Caco-2 (cell line): Measurements from ENCODE around the gene CUL3. TPM values are rescaled to one million over a fixed set of nuclear protein-coding genes. Genes with fewer than 3 reads are reported as not detected.

Experiments used
- BruUV-seq: library from RNA; stranded (reverse); fragments of 400-500 nt; replicated peaks from 2 replicates; lab custom pipeline; 2021; lab: Mats Ljungman, UMichigan
- CTCF ChIA-PET: fragments of 300-600 bp; sonication (Branson Sonifier 250); formaldehyde crosslinking; loops from one replicate; lab custom pipeline; 2022; ENCODE audit warnings: antibody characterized with exemption; lab: Charles Lee
- POLR2A ChIA-PET: fragments of 300-600 bp; sonication (Branson Sonifier 250); formaldehyde crosslinking; loops from one replicate; lab custom pipeline; 2022; ENCODE audit warnings: antibody characterized with exemption; lab: Charles Lee
- DNase-seq, 2 experiments: peaks; one replicate each; pipeline versions ENCODE4 v3.0.0 to v3.0.0-alpha.2; 2020 to 2022
- H3K27me3 ChIP-seq: replicated peaks from 2 replicates; pipeline ENCODE4 v1.6.0; 2011; ENCODE audit warnings: low read length; ENCODE audit not compliant: control insufficient read depth, insufficient read depth
- H3K36me3 ChIP-seq: 2 replicates; pipeline ENCODE4 v1.5.1; 2011; ENCODE audit warnings: low read length; ENCODE audit not compliant: control insufficient read depth, insufficient read depth
- H3K4me1 ChIP-seq: fragments of 250-450 bp; sonication (Bioruptor Pico); 2 replicates; pipeline ENCODE4 v1.5.1; 2020; ENCODE audit warnings: mild to moderate bottlenecking
- H3K4me3 ChIP-seq: 2 replicates; pipeline ENCODE4 v1.5.1; 2011; ENCODE audit warnings: low read depth, mild to moderate bottlenecking, control low read depth, low read length
- H3K9me3 ChIP-seq: fragments of 250-450 bp; sonication (Bioruptor Pico); 2 replicates; pipeline ENCODE4 v1.5.1; 2020; ENCODE audit warnings: mild to moderate bottlenecking, moderate library complexity
- H3K27ac Mint-ChIP-seq: one replicate; pipeline ENCODE4 v1.8.0; 2022; ENCODE audit warnings: mixed read lengths; ENCODE audit not compliant: unreplicated experiment
- H3K27me3 Mint-ChIP-seq: one replicate; pipeline ENCODE4 v1.8.0; 2022; ENCODE audit warnings: mixed read lengths; ENCODE audit not compliant: insufficient read depth, unreplicated experiment
- H3K36me3 Mint-ChIP-seq: one replicate; pipeline ENCODE4 v1.8.0; 2022; ENCODE audit warnings: mild to moderate bottlenecking, mixed read lengths; ENCODE audit not compliant: insufficient read depth, unreplicated experiment
- H3K4me1 Mint-ChIP-seq: one replicate; pipeline ENCODE4 v1.8.0; 2022; ENCODE audit warnings: low read depth, mixed read lengths; ENCODE audit not compliant: unreplicated experiment
- H3K4me3 Mint-ChIP-seq: one replicate; pipeline ENCODE4 v1.8.0; 2022; ENCODE audit warnings: mild to moderate bottlenecking, moderate library complexity, mixed read lengths; ENCODE audit not compliant: unreplicated experiment
- H3K9me3 Mint-ChIP-seq: one replicate; pipeline ENCODE4 v1.8.0; 2022; ENCODE audit warnings: mixed read lengths; ENCODE audit not compliant: unreplicated experiment
- intact Hi-C: fragments of 100-400 bp; cut with micrococcal nuclease; formaldehyde crosslinking; loops from one replicate; pipeline ENCODE4 v1.10.0; 2022; ENCODE audit not compliant: unreplicated experiment
- total RNA-seq: library from RNA; stranded (reverse); gene quantifications from 2 replicates; pipeline ENCODE4 v1.2.3, GENCODE V29; 2022
- TF ChIP-seq, protein P1 (sequence below), 2 experiments: fragments of 200-600 bp in 1 of 2; IDR thresholded peaks; 1 replicate in 1 of 2; 2 replicates in 1 of 2; pipeline versions ENCODE4 v1.5.1 to v1.8.0; 2011 to 2022; ENCODE audit warnings: antibody characterized with exemption in 1 of 2, control low read depth in 1 of 2, inconsistent platforms in 1 of 2, low read depth in 1 of 2, low read length in 1 of 2, mild to moderate bottlenecking in 1 of 2, moderate library complexity in 1 of 2; ENCODE audit not compliant: insufficient read depth in 1 of 2, severe bottlenecking in 1 of 2, unreplicated experiment in 1 of 2

The CUL3 gene
- total RNA-seq, 1 experiment from 2014 or later: 66.3 TPM

DNA sequence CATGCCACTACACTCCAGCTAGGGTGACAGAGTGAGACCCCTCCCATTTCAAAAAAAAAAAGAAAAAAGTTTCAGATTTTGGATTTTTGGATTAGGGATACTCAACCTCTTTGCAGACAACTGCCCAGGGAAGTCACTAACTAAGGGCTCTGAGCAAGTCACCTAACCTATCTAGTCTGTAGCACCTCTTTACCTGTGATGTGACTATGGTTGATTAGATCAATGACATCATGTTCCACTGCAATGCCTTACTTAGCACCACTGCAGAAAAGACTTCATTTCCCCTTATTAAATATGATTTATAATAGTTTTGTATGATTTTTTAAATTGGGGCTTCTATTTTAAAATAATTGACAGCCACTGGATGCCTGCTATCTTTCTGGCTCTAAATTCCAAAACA, 41.2 kb downstream of the CUL3 start:
- intact Hi-C loops: no loop called here
- H3K4me3 Mint-ChIP-seq: no peak overlapping the region
- CTCF ChIA-PET: no interaction called here
- Histone ChIP-seq H3K36me3 (no peaks in the 10 kb centered on the region), H3K4me3 (no peak overlapping the region), H3K27me3 (no peaks in the 10 kb centered on the region), H3K9me3 (no peaks in the 10 kb centered on the region), H3K4me1 (no peaks in the 10 kb centered on the region)
- no peaks in the 10 kb centered on the region for H3K9me3 Mint-ChIP-seq
- BruUV-seq: no TSS peak
- TF ChIP-seq, protein P1, sequence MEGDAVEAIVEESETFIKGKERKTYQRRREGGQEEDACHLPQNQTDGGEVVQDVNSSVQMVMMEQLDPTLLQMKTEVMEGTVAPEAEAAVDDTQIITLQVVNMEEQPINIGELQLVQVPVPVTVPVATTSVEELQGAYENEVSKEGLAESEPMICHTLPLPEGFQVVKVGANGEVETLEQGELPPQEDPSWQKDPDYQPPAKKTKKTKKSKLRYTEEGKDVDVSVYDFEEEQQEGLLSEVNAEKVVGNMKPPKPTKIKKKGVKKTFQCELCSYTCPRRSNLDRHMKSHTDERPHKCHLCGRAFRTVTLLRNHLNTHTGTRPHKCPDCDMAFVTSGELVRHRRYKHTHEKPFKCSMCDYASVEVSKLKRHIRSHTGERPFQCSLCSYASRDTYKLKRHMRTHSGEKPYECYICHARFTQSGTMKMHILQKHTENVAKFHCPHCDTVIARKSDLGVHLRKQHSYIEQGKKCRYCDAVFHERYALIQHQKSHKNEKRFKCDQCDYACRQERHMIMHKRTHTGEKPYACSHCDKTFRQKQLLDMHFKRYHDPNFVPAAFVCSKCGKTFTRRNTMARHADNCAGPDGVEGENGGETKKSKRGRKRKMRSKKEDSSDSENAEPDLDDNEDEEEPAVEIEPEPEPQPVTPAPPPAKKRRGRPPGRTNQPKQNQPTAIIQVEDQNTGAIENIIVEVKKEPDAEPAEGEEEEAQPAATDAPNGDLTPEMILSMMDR (IDR thresholded peaks at IDR 0.05; ENCODE audit: insufficient read depth in 1 of 2, low read depth in 1 of 2, low read length in 1 of 2, severe bottlenecking in 1 of 2, unreplicated experiment in 1 of 2): no peak
- peaks cover 7% of the 10 kb centered on the region for H3K4me1 Mint-ChIP-seq
- H3K27ac Mint-ChIP-seq: no peak overlapping the region
- no peak for DNase-seq
- POLR2A ChIA-PET: no interaction called here
- H3K27me3 Mint-ChIP-seq: no peaks in the 10 kb centered on the region
- H3K36me3 Mint-ChIP-seq: peaks cover 18% of the 10 kb centered on the region

DNA sequence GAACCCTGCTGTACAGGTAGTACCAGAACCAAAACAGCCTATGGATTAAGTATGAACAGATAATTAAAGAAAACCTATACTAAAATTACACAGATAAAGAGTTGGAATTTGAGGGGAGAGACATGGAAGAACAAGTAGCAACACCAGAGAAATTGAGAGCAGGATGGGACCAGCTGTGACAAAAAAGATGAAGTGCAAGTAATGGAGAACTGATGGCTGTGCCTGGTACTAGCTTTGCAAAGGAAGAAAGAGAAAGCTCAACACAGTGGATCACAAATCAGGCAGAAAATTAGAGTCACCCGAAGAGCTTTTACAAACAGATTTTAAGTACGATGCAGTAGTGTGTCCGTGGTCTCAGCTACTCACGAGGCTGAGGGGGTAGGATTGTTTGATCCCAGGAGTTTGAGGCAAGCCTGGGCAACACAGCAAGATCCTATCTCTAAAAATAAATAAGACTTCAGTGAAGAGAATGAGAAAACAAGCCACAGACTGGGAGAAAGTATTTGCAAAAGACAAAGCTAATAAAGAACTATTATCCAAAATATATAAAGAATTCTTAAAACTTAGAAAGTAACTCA, 46.5 kb downstream of the CUL3 start:
- no peak overlapping the region for H3K27ac Mint-ChIP-seq
- ChIA-PET POLR2A (no interaction called here), CTCF (no interaction called here)
- H3K4me3 ChIP-seq: no peak overlapping the region
- no peaks in the 10 kb centered on the region for H3K9me3 Mint-ChIP-seq
- H3K27me3 ChIP-seq: no peaks in the 10 kb centered on the region
- H3K36me3 Mint-ChIP-seq: peaks cover 12% of the 10 kb centered on the region
- no peak for DNase-seq
- no peak overlapping the region for H3K4me3 Mint-ChIP-seq
- H3K9me3 ChIP-seq: no peaks in the 10 kb centered on the region
- no peaks in the 10 kb centered on the region for H3K27me3 Mint-ChIP-seq
- no peaks in the 10 kb centered on the region for H3K4me1 ChIP-seq
- TF ChIP-seq, protein P1 (IDR thresholded peaks at IDR 0.05; ENCODE audit: insufficient read depth in 1 of 2, low read depth in 1 of 2, low read length in 1 of 2, severe bottlenecking in 1 of 2, unreplicated experiment in 1 of 2): no peak
- H3K36me3 ChIP-seq: no peaks in the 10 kb centered on the region
- BruUV-seq: no TSS peak
- intact Hi-C loops: no loop called here
- peaks cover 6% of the 10 kb centered on the region for H3K4me1 Mint-ChIP-seq

DNA sequence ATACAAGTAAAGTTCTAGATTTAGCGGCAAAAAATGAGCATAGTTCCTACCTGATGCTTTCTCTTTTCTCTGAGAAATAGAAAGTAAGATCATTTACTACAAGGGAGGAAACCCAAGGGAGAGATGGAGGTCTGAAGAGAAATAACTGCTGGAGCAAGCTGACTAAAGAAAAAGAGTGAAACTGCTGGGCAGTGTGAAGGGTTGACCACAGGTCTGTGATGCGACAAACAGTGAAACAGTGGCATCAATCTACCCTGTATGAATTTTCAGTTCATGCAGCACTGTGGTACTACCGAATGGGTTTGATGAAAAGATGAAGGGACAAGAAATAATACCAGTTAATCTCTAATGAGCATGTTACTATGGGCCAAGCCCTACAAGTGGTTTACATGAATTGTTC, 52.2 kb downstream of the CUL3 start:
- H3K36me3 Mint-ChIP-seq: peaks cover 22% of the 10 kb centered on the region
- TF ChIP-seq, protein P1 (IDR thresholded peaks at IDR 0.05; ENCODE audit: insufficient read depth in 1 of 2, low read depth in 1 of 2, low read length in 1 of 2, severe bottlenecking in 1 of 2, unreplicated experiment in 1 of 2): no peak
- peaks cover 4% of the 10 kb centered on the region for H3K4me1 ChIP-seq
- H3K36me3 ChIP-seq: no peaks in the 10 kb centered on the region
- H3K27ac Mint-ChIP-seq: no peak overlapping the region
- H3K27me3 ChIP-seq: no peaks in the 10 kb centered on the region
- peaks cover 29% of the 10 kb centered on the region for H3K4me1 Mint-ChIP-seq
- no peaks in the 10 kb centered on the region for H3K27me3 Mint-ChIP-seq
- H3K4me3 Mint-ChIP-seq: no peak overlapping the region
- DNase-seq: no peak
- intact Hi-C loops: no loop called here
- H3K4me3 ChIP-seq: no peak overlapping the region
- no TSS peak for BruUV-seq
- CTCF ChIA-PET: no interaction called here
- POLR2A ChIA-PET: no interaction called here
- no peaks in the 10 kb centered on the region for H3K9me3 ChIP-seq
- H3K9me3 Mint-ChIP-seq: no peaks in the 10 kb centered on the region
